Measurements from ENCODE around the gene ADAMTS2.

Gene ADAMTS2

GRCh38 chr5:179279347-179280094 lies 65.7 kb downstream of the ADAMTS2 start:
- no peak for DNase-seq (ENCODE audit: low read depth, low spot score)

GRCh38 chr5:179278546-179278945 lies 66.7 kb downstream of the ADAMTS2 start:
- DNase-seq (ENCODE audit: low read depth, low spot score) = no peak

GRCh38 chr5:179278119-179278518 lies 67.1 kb downstream of the ADAMTS2 start:
- no peak for DNase-seq (ENCODE audit: low read depth, low spot score)

GRCh38 chr5:179276838-179277395 lies 68.3 kb downstream of the ADAMTS2 start:
- DNase-seq (ENCODE audit: low read depth, low spot score) = peak; percentile 32

- DNase-seq (ENCODE audit: low read depth, low spot score) = peak; percentile 79
Measured at GRCh38 chr5:179275941-179276837, 69.1 kb downstream of the ADAMTS2 start.

GRCh38 chr5:179275381-179275878 lies 69.8 kb downstream of the ADAMTS2 start:
- DNase-seq (ENCODE audit: low read depth, low spot score) = no peak

GRCh38 chr5:179274321-179275315 lies 70.6 kb downstream of the ADAMTS2 start:
- no peak for DNase-seq (ENCODE audit: low read depth, low spot score)

- DNase-seq (ENCODE audit: low read depth, low spot score) = no peak
Measured at GRCh38 chr5:179273441-179274145, 71.7 kb downstream of the ADAMTS2 start.

GRCh38 chr5:179273073-179273435 lies 72.2 kb downstream of the ADAMTS2 start:
- no peak for DNase-seq (ENCODE audit: low read depth, low spot score)

GRCh38 chr5:179272326-179273072 lies 72.8 kb downstream of the ADAMTS2 start:
- DNase-seq (ENCODE audit: low read depth, low spot score) = no peak

GRCh38 chr5:179271821-179272325 lies 73.4 kb downstream of the ADAMTS2 start:
- no peak for DNase-seq (ENCODE audit: low read depth, low spot score)

GRCh38 chr5:179271428-179271734 lies 73.9 kb downstream of the ADAMTS2 start:
- DNase-seq (ENCODE audit: low read depth, low spot score) = no peak

GRCh38 chr5:179270581-179271427 lies 74.5 kb downstream of the ADAMTS2 start:
- no peak for DNase-seq (ENCODE audit: low read depth, low spot score)

- DNase-seq (ENCODE audit: low read depth, low spot score) = no peak
Measured at GRCh38 chr5:179269781-179270543, 75.3 kb downstream of the ADAMTS2 start.

GRCh38 chr5:179268966-179269693 lies 76.1 kb downstream of the ADAMTS2 start:
- no peak for DNase-seq (ENCODE audit: low read depth, low spot score)

GRCh38 chr5:179268399-179268952 lies 76.8 kb downstream of the ADAMTS2 start:
- no peak for DNase-seq (ENCODE audit: low read depth, low spot score)

GRCh38 chr5:179267671-179268083 lies 77.6 kb downstream of the ADAMTS2 start:
- no peak for DNase-seq (ENCODE audit: low read depth, low spot score)
